ENCODE data around the gene GLP2R. TPM values are rescaled to one million over a fixed set of nuclear protein-coding genes. Genes with fewer than 3 reads are reported as not detected.

GLP2R gene
- total RNA-seq, 4 donors from 2014 or later: 0.54 to 3.3 (median 1.2) TPM

GRCh38 chr17:9802697-9803096 is 23.0 kb upstream of the GLP2R start:
- intact Hi-C loops (cut with DNase I): no loop called here
- TF ChIP-seq POLR2A (IDR thresholded peaks at IDR 0.05) (no peak), CTCF (IDR thresholded peaks at IDR 0.05) (no peak)
- 69 to 76% methylated on average over 4 of the region's 4 CpGs for WGBS, 2 donors
- Histone ChIP-seq H3K4me1 (no peaks in the 10 kb centered on the region), H3K27me3 (no peaks in the 10 kb centered on the region), H3K9me3 (no peaks in the 10 kb centered on the region), H3K27ac (no peak overlapping the region), H3K36me3 (no peaks in the 10 kb centered on the region), H3K4me3 (replicated peaks in 1 of 3) (no peak overlapping the region)
- no peak for DNase-seq

DNA sequence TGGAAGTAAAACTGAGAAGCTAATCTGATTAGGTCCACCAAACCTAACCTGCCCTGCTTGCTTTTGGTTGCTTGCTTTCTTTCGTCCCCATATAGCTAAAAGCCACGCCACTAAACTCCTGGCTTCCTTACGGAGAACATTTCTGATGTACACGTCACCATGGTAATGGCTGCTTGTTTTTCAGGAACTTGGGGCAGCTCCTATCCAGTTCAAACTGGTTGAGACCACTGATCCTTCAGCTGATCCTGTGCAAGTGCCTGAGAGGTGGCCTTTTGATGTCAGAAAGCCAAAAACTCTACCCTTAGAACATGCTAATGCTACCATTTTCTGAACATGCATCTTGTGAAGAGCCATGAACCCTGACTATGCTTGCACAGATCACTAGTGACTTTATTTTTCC is 20.0 kb upstream of the GLP2R start:
- intact Hi-C loops (cut with DNase I): no loop called here
- TF ChIP-seq POLR2A (IDR thresholded peaks at IDR 0.05) (no peak), CTCF (IDR thresholded peaks at IDR 0.05) (no peak)
- DNase-seq: no peak
- Histone ChIP-seq H3K27ac (no peak overlapping the region), H3K4me1 (no peaks in the 10 kb centered on the region), H3K9me3 (no peaks in the 10 kb centered on the region), H3K27me3 (no peaks in the 10 kb centered on the region), H3K36me3 (no peaks in the 10 kb centered on the region), H3K4me3 (replicated peaks in 1 of 3) (no peak overlapping the region)
- WGBS, 2 donors: 45 to 53% methylated on average over 4 of the region's 4 CpGs

- H3K27me3 ChIP-seq: no peaks in the 10 kb centered on the region
- 80 to 84% methylated on average over 6 of the region's 6 CpGs for WGBS, 2 donors
- no peaks in the 10 kb centered on the region for H3K36me3 ChIP-seq
- no peak overlapping the region for H3K27ac ChIP-seq
- H3K9me3 ChIP-seq: no peaks in the 10 kb centered on the region
- H3K4me3 ChIP-seq (replicated peaks in 1 of 3): no peak overlapping the region
- intact Hi-C loops (cut with DNase I): no loop called here
- H3K4me1 ChIP-seq: no peaks in the 10 kb centered on the region
- DNase-seq: no peak
- TF ChIP-seq POLR2A (IDR thresholded peaks at IDR 0.05) (no peak), CTCF (IDR thresholded peaks at IDR 0.05) (no peak)
These were observed 19.0 kb upstream of the GLP2R start for GRCh38 chr17:9806699-9807098.

- Histone ChIP-seq H3K36me3 (no peaks in the 10 kb centered on the region), H3K4me1 (no peaks in the 10 kb centered on the region), H3K4me3 (replicated peaks in 1 of 3) (no peak overlapping the region), H3K27ac (no peak overlapping the region), H3K27me3 (no peaks in the 10 kb centered on the region), H3K9me3 (no peaks in the 10 kb centered on the region)
- WGBS, 2 donors: 83 to 91% methylated on average over 8 of the region's 8 CpGs
- no peak for DNase-seq
- TF ChIP-seq POLR2A (IDR thresholded peaks at IDR 0.05): no peak
- TF ChIP-seq CTCF (IDR thresholded peaks at IDR 0.05): no peak
- intact Hi-C loops (cut with DNase I): no loop called here
These were observed 16.3 kb upstream of the GLP2R start for GRCh38 chr17:9809409-9809808.

DNA sequence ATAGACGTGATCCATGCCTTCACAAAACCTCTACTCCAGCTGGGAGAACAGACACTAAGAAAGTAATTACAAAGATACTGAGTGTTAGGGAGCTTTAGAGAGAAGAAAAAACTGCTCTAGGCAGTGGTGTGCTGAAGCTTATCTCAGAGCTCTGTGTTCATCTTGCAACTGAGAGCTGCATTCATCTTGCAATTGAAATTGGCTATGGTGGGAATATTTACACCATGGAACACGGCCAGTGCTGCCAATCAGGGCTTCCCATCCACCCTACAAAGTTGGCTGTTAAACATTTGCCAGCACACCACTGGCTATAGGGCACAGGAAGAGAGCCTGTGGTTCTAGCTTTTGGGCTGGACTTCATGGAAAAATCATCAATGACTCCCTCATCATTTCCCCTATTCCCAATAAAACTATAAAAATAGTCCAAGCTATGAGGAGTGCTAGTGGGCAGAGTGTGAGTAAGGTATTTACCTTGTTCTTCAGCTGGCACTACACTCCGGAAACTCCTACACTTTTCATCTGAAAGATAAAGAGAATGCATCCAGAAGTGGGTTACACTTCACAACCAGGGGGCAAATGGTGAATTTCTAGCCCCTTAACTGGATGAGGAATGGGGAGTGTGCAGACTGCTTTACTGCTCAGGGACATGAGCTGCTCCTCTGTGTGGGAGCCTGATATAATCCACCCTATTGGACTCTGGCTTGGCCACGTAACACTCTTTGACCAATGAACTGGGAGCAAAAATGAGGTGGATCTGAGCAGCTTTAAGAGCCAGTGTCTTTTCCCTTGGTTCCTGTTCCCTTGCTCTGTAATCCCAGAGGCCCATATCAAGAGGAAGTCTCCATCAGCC is 15.4 kb upstream of the GLP2R start:
- no peaks in the 10 kb centered on the region for H3K36me3 ChIP-seq
- intact Hi-C loops (cut with DNase I): no loop called here
- no peak overlapping the region for H3K4me3 ChIP-seq (replicated peaks in 1 of 3)
- no peaks in the 10 kb centered on the region for H3K4me1 ChIP-seq
- H3K9me3 ChIP-seq: no peaks in the 10 kb centered on the region
- no peaks in the 10 kb centered on the region for H3K27me3 ChIP-seq
- 62 to 65% methylated on average over 4 of the region's 4 CpGs for WGBS, 2 donors
- no peak overlapping the region for H3K27ac ChIP-seq
- TF ChIP-seq CTCF (IDR thresholded peaks at IDR 0.05) (no peak), POLR2A (IDR thresholded peaks at IDR 0.05) (no peak)
- DNase-seq: no peak
